WTC11 (cell line): ENCODE results near the gene OGT. TPM values are rescaled to one million over a fixed set of nuclear protein-coding genes. Genes with fewer than 3 reads are reported as not detected.

Source experiments
- ATAC-seq: fragments of 200-7000 bp; cut with Tn5 transposase; 2 replicates; pipeline ENCODE4 v1.10.0; 2021; ENCODE audit warnings: mild to moderate bottlenecking, moderate library complexity
- CTCF ChIA-PET: fragments of 300-600 bp; sonication (Branson Sonifier 250); formaldehyde crosslinking; loops from one replicate; lab custom pipeline; 2021; ENCODE audit warnings: antibody characterized with exemption; lab: Charles Lee
- POLR2A ChIA-PET: fragments of 350-600 bp; sonication (Branson Sonifier 250); formaldehyde crosslinking; loops from one replicate; lab custom pipeline; 2021; ENCODE audit warnings: antibody characterized with exemption; lab: Charles Lee
- DNase-seq: peaks from one replicate; pipeline ENCODE4 v3.0.0; 2021; ENCODE audit warnings: low spot score
- H3K27ac Mint-ChIP-seq: 2 replicates; pipeline ENCODE4 v1.8.0; 2021; ENCODE audit warnings: mixed read lengths
- H3K27me3 Mint-ChIP-seq: 2 replicates; pipeline ENCODE4 v1.8.0; 2021; ENCODE audit warnings: low read depth, mild to moderate bottlenecking, moderate library complexity, mixed read lengths
- H3K36me3 Mint-ChIP-seq: 2 replicates; pipeline ENCODE4 v1.8.0; 2021; ENCODE audit warnings: mixed read lengths
- H3K4me1 Mint-ChIP-seq: 2 replicates; pipeline ENCODE4 v1.8.0; 2022; ENCODE audit warnings: mixed read lengths
- H3K4me3 Mint-ChIP-seq: 2 replicates; pipeline ENCODE4 v1.8.0; 2021; ENCODE audit warnings: mild to moderate bottlenecking, moderate library complexity, mixed read lengths
- H3K9me3 Mint-ChIP-seq: 2 replicates; pipeline ENCODE4 v1.8.0; 2021; ENCODE audit warnings: mixed read lengths
- ATF1 ChIP-seq: sonication (generic); formaldehyde crosslinking; IDR thresholded peaks from 2 replicates; pipeline ENCODE4 v1.8.1; 2023; ENCODE audit warnings: mild to moderate bottlenecking, moderate library complexity, missing genetic modification reagents
- CBFB ChIP-seq: sonication (generic); formaldehyde crosslinking; IDR thresholded peaks from 2 replicates; pipeline ENCODE4 v1.8.1; 2022; ENCODE audit warnings: mild to moderate bottlenecking, low read depth, missing genetic modification reagents
- EMX1 ChIP-seq: fragments of 250-450 bp; sonication (Bioruptor Pico); IDR thresholded peaks from 2 replicates; pipeline ENCODE4 v1.8.0; 2021; ENCODE audit warnings: mild to moderate bottlenecking
- FOXJ3 ChIP-seq: sonication (generic); formaldehyde crosslinking; IDR thresholded peaks from 2 replicates; pipeline ENCODE4 v1.9.0; 2021; ENCODE audit warnings: missing genetic modification reagents, mild to moderate bottlenecking, borderline replicate concordance
- GABPB1 ChIP-seq: sonication (generic); formaldehyde crosslinking; IDR thresholded peaks from 2 replicates; pipeline ENCODE4 v1.8.1; 2023; ENCODE audit warnings: mild to moderate bottlenecking, missing genetic modification reagents
- MYBL2 ChIP-seq: sonication (generic); formaldehyde crosslinking; IDR thresholded peaks from 2 replicates; pipeline ENCODE4 v1.8.1; 2023; ENCODE audit warnings: mild to moderate bottlenecking, moderate library complexity, missing genetic modification reagents
- NR3C1 ChIP-seq: sonication (generic); formaldehyde crosslinking; conservative IDR thresholded peaks from 2 replicates; pipeline ENCODE4 v1.8.1; 2023; ENCODE audit warnings: low read depth, mild to moderate bottlenecking, missing genetic modification reagents
- OVOL2 ChIP-seq: fragments of 250-450 bp; sonication (Bioruptor Pico); IDR thresholded peaks from 2 replicates; pipeline ENCODE4 v1.9.0; 2021; ENCODE audit warnings: mild to moderate bottlenecking, borderline replicate concordance
- RELA ChIP-seq: sonication (generic); formaldehyde crosslinking; IDR thresholded peaks from 2 replicates; pipeline ENCODE4 v1.8.1; 2022; ENCODE audit warnings: missing genetic modification reagents, mild to moderate bottlenecking, borderline replicate concordance
- ZNF121 ChIP-seq: sonication (generic); formaldehyde crosslinking; IDR thresholded peaks from 2 replicates; pipeline ENCODE4 v1.8.0; 2023; ENCODE audit warnings: missing genetic modification reagents
- ZNF263 ChIP-seq: sonication (generic); formaldehyde crosslinking; IDR thresholded peaks from 2 replicates; pipeline ENCODE4 v1.8.1; 2022; ENCODE audit warnings: low read depth, mild to moderate bottlenecking, moderate library complexity, missing genetic modification reagents
- ZNF423 ChIP-seq: fragments of 250-450 bp; sonication (Bioruptor Pico); IDR thresholded peaks from 2 replicates; pipeline ENCODE4 v2.1.2; 2022; ENCODE audit warnings: mild to moderate bottlenecking, moderate library complexity
- total RNA-seq: library from RNA; stranded (reverse); gene quantifications from 3 replicates; pipeline ENCODE4 v1.2.3, GENCODE V29; 2021
- TF ChIP-seq, protein P1 (sequence below): sonication (generic); formaldehyde crosslinking; IDR thresholded peaks from 2 replicates; pipeline ENCODE4 v1.8.0; 2023; ENCODE audit warnings: missing genetic modification reagents
- TF ChIP-seq, protein P2 (sequence below): sonication (generic); formaldehyde crosslinking; IDR thresholded peaks from 2 replicates; pipeline ENCODE4 v1.8.0; 2022; ENCODE audit warnings: missing genetic modification reagents
- TF ChIP-seq, protein P3 (sequence below): sonication (generic); formaldehyde crosslinking; IDR thresholded peaks from 2 replicates; pipeline ENCODE4 v1.8.1; 2023; ENCODE audit warnings: mild to moderate bottlenecking, moderate library complexity, missing genetic modification reagents
- TF ChIP-seq, protein P4 (sequence below): fragments of 250-450 bp; sonication (Bioruptor Pico); IDR thresholded peaks from 2 replicates; pipeline ENCODE4 v1.9.0; 2021; ENCODE audit warnings: mild to moderate bottlenecking, borderline replicate concordance
- TF ChIP-seq, protein P5 (sequence below): sonication (generic); formaldehyde crosslinking; conservative IDR thresholded peaks from 2 replicates; pipeline ENCODE4 v1.8.1; 2022; ENCODE audit warnings: mild to moderate bottlenecking, missing genetic modification reagents
- TF ChIP-seq, protein P6 (sequence below): sonication (generic); formaldehyde crosslinking; IDR thresholded peaks from 2 replicates; pipeline ENCODE4 v1.8.1; 2022; ENCODE audit warnings: mild to moderate bottlenecking, moderate library complexity, missing genetic modification reagents
- TF ChIP-seq, protein P7 (sequence below): sonication (generic); formaldehyde crosslinking; IDR thresholded peaks from 2 replicates; pipeline ENCODE4 v1.8.0; 2022; ENCODE audit warnings: mild to moderate bottlenecking, missing genetic modification reagents
- TF ChIP-seq, protein P8 (sequence below): fragments of 250-450 bp; sonication (Bioruptor Pico); IDR thresholded peaks from 2 replicates; pipeline ENCODE4 v2.1.2; 2022; ENCODE audit warnings: mild to moderate bottlenecking, moderate library complexity

The OGT gene
- total RNA-seq, 1 experiment from 2014 or later = 126 TPM

DNA sequence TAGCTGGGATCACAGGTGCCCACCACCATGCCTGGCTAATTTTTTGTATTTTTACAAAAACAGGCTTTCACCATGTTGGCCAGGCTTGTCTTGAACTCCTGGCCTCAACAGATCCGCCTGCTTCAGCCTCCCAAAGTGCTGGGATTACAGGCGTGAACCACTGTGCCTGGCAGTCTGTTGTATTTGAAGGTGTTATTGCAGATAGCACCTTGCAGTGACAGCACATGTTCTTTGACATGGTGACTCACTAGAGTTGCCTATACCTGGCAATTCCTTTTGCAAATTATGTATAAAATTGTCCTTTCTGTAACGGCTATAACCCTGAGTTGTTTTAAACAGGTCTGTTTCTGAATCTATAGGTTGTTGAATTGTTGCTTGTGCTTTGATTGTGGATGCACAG, 7.9 kb downstream of the OGT start:
- CTCF ChIA-PET = no interaction called here
- no peak overlapping the region for H3K27ac Mint-ChIP-seq
- TF ChIP-seq CBFB (CRISPR knock-in tag) = no peak
- no peak for TF ChIP-seq GABPB1 (CRISPR knock-in tag)
- TF ChIP-seq ZNF121 (CRISPR knock-in tag) = no peak
- TF ChIP-seq, protein P1, sequence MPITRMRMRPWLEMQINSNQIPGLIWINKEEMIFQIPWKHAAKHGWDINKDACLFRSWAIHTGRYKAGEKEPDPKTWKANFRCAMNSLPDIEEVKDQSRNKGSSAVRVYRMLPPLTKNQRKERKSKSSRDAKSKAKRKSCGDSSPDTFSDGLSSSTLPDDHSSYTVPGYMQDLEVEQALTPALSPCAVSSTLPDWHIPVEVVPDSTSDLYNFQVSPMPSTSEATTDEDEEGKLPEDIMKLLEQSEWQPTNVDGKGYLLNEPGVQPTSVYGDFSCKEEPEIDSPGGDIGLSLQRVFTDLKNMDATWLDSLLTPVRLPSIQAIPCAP (CRISPR knock-in tag) = no peak
- TF ChIP-seq, protein P2, sequence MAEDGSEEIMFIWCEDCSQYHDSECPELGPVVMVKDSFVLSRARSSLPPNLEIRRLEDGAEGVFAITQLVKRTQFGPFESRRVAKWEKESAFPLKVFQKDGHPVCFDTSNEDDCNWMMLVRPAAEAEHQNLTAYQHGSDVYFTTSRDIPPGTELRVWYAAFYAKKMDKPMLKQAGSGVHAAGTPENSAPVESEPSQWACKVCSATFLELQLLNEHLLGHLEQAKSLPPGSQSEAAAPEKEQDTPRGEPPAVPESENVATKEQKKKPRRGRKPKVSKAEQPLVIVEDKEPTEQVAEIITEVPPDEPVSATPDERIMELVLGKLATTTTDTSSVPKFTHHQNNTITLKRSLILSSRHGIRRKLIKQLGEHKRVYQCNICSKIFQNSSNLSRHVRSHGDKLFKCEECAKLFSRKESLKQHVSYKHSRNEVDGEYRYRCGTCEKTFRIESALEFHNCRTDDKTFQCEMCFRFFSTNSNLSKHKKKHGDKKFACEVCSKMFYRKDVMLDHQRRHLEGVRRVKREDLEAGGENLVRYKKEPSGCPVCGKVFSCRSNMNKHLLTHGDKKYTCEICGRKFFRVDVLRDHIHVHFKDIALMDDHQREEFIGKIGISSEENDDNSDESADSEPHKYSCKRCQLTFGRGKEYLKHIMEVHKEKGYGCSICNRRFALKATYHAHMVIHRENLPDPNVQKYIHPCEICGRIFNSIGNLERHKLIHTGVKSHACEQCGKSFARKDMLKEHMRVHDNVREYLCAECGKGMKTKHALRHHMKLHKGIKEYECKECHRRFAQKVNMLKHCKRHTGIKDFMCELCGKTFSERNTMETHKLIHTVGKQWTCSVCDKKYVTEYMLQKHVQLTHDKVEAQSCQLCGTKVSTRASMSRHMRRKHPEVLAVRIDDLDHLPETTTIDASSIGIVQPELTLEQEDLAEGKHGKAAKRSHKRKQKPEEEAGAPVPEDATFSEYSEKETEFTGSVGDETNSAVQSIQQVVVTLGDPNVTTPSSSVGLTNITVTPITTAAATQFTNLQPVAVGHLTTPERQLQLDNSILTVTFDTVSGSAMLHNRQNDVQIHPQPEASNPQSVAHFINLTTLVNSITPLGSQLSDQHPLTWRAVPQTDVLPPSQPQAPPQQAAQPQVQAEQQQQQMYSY (CRISPR knock-in tag) = no peak
- no peak for TF ChIP-seq ZNF423 (CRISPR knock-in tag)
- no peak for TF ChIP-seq ATF1
- no peak for TF ChIP-seq ZNF263 (CRISPR knock-in tag)
- no peak for TF ChIP-seq NR3C1 (CRISPR knock-in tag)
- TF ChIP-seq, protein P3, sequence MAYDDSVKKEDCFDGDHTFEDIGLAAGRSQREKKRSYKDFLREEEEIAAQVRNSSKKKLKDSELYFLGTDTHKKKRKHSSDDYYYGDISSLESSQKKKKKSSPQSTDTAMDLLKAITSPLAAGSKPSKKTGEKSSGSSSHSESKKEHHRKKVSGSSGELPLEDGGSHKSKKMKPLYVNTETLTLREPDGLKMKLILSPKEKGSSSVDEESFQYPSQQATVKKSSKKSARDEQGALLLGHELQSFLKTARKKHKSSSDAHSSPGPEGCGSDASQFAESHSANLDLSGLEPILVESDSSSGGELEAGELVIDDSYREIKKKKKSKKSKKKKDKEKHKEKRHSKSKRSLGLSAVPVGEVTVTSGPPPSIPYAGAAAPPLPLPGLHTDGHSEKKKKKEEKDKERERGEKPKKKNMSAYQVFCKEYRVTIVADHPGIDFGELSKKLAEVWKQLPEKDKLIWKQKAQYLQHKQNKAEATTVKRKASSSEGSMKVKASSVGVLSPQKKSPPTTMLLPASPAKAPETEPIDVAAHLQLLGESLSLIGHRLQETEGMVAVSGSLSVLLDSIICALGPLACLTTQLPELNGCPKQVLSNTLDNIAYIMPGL (CRISPR knock-in tag) = no peak
- TF ChIP-seq EMX1 (CRISPR knock-in tag) = no peak
- TF ChIP-seq MYBL2 (CRISPR knock-in tag) = no peak
- TF ChIP-seq RELA = no peak
- TF ChIP-seq, protein P4, sequence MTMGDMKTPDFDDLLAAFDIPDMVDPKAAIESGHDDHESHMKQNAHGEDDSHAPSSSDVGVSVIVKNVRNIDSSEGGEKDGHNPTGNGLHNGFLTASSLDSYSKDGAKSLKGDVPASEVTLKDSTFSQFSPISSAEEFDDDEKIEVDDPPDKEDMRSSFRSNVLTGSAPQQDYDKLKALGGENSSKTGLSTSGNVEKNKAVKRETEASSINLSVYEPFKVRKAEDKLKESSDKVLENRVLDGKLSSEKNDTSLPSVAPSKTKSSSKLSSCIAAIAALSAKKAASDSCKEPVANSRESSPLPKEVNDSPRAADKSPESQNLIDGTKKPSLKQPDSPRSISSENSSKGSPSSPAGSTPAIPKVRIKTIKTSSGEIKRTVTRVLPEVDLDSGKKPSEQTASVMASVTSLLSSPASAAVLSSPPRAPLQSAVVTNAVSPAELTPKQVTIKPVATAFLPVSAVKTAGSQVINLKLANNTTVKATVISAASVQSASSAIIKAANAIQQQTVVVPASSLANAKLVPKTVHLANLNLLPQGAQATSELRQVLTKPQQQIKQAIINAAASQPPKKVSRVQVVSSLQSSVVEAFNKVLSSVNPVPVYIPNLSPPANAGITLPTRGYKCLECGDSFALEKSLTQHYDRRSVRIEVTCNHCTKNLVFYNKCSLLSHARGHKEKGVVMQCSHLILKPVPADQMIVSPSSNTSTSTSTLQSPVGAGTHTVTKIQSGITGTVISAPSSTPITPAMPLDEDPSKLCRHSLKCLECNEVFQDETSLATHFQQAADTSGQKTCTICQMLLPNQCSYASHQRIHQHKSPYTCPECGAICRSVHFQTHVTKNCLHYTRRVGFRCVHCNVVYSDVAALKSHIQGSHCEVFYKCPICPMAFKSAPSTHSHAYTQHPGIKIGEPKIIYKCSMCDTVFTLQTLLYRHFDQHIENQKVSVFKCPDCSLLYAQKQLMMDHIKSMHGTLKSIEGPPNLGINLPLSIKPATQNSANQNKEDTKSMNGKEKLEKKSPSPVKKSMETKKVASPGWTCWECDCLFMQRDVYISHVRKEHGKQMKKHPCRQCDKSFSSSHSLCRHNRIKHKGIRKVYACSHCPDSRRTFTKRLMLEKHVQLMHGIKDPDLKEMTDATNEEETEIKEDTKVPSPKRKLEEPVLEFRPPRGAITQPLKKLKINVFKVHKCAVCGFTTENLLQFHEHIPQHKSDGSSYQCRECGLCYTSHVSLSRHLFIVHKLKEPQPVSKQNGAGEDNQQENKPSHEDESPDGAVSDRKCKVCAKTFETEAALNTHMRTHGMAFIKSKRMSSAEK (CRISPR knock-in tag) = no peak
- DNase-seq = no peak
- H3K27me3 Mint-ChIP-seq = no peaks in the 10 kb centered on the region
- ATAC-seq = no peak
- H3K9me3 Mint-ChIP-seq = no peaks in the 10 kb centered on the region
- POLR2A ChIA-PET = no interaction called here
- peaks cover 23% of the 10 kb centered on the region for H3K36me3 Mint-ChIP-seq
- H3K4me3 Mint-ChIP-seq = 0 out of 2 replicates have a peak overlapping the region, but pooled peaks have one; percentile 2
- peaks cover 45% of the 10 kb centered on the region for H3K4me1 Mint-ChIP-seq

DNA sequence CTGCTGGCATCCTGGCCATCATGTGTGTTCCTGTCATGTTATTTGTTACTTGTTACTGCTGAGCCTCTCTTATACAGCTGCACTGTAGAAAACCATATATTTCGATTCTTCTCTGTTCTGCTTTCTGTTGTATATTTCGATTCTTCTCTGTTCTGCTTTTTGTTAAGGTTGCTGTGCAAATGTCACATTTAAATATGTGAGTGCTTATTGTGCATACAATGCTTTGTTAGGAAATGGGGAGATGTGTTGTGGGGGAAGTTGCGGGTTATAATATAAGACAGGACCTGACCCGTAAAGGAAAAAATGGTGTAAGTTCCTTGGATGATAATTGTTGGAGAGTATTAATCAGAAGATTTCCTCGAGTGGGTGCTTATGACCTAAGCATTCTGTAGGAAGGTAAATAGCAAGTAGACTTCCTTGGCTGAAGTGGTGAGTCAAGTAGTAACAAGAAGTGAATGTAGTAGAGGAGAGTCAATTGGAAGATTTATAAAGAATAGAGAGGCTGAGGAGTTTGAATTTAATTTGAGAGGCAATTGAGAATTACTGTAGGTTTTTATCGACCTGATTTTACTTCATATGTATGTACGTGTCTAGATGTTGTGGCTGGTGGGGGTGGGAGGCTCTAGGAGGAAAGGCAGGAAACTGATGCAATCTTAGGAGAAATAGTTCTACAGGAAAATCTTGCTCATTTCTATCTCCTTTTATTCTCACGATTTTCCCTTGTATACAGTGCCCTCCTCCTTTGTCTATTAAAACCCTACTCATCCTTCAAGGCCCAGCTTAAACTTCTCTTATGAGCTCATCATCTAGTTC, 8.5 kb downstream of the OGT start:
- CTCF ChIA-PET = no interaction called here
- Mint-ChIP-seq H3K4me3 (peak overlapping the region; percentile 2; the same call in 1 of the 2 replicates), H3K27ac (peak overlapping the region; percentile 25), H3K9me3 (no peaks in the 10 kb centered on the region), H3K27me3 (no peaks in the 10 kb centered on the region), H3K36me3 (peaks cover 28% of the 10 kb centered on the region), H3K4me1 (peaks cover 44% of the 10 kb centered on the region)
- DNase-seq = no peak
- ATAC-seq = no peak
- POLR2A ChIA-PET = no interaction called here
- TF ChIP-seq, protein P5, sequence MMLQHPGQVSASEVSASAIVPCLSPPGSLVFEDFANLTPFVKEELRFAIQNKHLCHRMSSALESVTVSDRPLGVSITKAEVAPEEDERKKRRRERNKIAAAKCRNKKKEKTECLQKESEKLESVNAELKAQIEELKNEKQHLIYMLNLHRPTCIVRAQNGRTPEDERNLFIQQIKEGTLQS (CRISPR knock-in tag) = no peak
- TF ChIP-seq, protein P6, sequence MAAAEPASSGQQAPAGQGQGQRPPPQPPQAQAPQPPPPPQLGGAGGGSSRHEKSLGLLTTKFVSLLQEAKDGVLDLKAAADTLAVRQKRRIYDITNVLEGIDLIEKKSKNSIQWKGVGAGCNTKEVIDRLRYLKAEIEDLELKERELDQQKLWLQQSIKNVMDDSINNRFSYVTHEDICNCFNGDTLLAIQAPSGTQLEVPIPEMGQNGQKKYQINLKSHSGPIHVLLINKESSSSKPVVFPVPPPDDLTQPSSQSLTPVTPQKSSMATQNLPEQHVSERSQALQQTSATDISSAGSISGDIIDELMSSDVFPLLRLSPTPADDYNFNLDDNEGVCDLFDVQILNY (CRISPR knock-in tag) = no peak
- TF ChIP-seq OVOL2 (CRISPR knock-in tag) = no peak
- TF ChIP-seq FOXJ3 (CRISPR knock-in tag) = no peak
- TF ChIP-seq, protein P7, sequence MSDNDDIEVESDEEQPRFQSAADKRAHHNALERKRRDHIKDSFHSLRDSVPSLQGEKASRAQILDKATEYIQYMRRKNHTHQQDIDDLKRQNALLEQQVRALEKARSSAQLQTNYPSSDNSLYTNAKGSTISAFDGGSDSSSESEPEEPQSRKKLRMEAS (CRISPR knock-in tag) = no peak
- TF ChIP-seq, protein P8, sequence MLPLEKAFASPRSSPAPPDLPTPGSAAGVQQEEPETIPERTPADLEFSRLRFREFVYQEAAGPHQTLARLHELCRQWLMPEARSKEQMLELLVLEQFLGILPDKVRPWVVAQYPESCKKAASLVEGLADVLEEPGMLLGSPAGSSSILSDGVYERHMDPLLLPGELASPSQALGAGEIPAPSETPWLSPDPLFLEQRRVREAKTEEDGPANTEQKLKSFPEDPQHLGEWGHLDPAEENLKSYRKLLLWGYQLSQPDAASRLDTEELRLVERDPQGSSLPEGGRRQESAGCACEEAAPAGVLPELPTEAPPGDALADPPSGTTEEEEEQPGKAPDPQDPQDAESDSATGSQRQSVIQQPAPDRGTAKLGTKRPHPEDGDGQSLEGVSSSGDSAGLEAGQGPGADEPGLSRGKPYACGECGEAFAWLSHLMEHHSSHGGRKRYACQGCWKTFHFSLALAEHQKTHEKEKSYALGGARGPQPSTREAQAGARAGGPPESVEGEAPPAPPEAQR = no peak
